ENCODE results near the gene PTPRT. TPM values are rescaled to one million over a fixed set of nuclear protein-coding genes. Genes with fewer than 3 reads are reported as not detected.

The PTPRT gene
- total RNA-seq, 1 experiment from 2014 or later: not detected

GRCh38 chr20:43237651-43238168, 48.0 kb upstream of the PTPRT start:
- TF ChIP-seq EZH2 (IDR thresholded peaks at IDR 0.05; ENCODE audit: low read length, unreplicated experiment) (no peak), EZH2phosphoT487 (IDR thresholded peaks at IDR 0.05; ENCODE audit: borderline replicate concordance, low read length) (no peak), CTCF (conservative IDR thresholded peaks at IDR 0.05; ENCODE audit: low read depth, low read length) (no peak)
- Histone ChIP-seq H3K4me2 (ENCODE audit: low read length) (no peak overlapping the region), H3K4me1 (ENCODE audit: insufficient read depth, low read length) (no peaks in the 10 kb centered on the region), H3K4me3 (ENCODE audit: low read length) (no peak overlapping the region), H3K79me2 (ENCODE audit: low read length) (no peaks in the 10 kb centered on the region), H3K36me3 (ENCODE audit: low read depth, low read length) (no peaks in the 10 kb centered on the region), H3F3A (ENCODE audit: low read length, unreplicated experiment) (no peaks in the 10 kb centered on the region), H3K9ac (ENCODE audit: low read length) (no peak overlapping the region), H4K20me1 (ENCODE audit: low read length) (no peaks in the 10 kb centered on the region), H2AFZ (ENCODE audit: low read length) (no peak overlapping the region), H3K27me3 (ENCODE audit: low read length) (0 out of 2 replicates have a peak, but pooled peaks cover 20% of the 10 kb centered on the region), H3K27ac (ENCODE audit: low read length) (no peak overlapping the region), H3K9me3 (ENCODE audit: low read length) (no peaks in the 10 kb centered on the region), H3K9me2 (replicated peaks; ENCODE audit: low read length) (no peaks in the 10 kb centered on the region)
- ChIA-PET CTCF (no interaction called here), POLR2A (ENCODE audit: unreplicated experiment) (no interaction called here)
- ATAC-seq (no peak), DNase-seq (no peak)
- BruUV-seq (replicated peaks): no TSS peak
- intact Hi-C loops (cut with micrococcal nuclease): no loop called here

GRCh38 chr20:43235998-43236397, 46.3 kb upstream of the PTPRT start:
- CTCF ChIA-PET: no interaction called here

More at GRCh38 chr20:43235998-43236397, 46.3 kb upstream of the PTPRT start:
- H3F3A ChIP-seq (ENCODE audit: low read length, unreplicated experiment): no peaks in the 10 kb centered on the region
- no peaks in the 10 kb centered on the region for H4K20me1 ChIP-seq (ENCODE audit: low read length)
- H3K4me1 ChIP-seq (ENCODE audit: insufficient read depth, low read length): no peaks in the 10 kb centered on the region
- DNase-seq: no peak
- no peaks in the 10 kb centered on the region for H3K9me2 ChIP-seq (replicated peaks; ENCODE audit: low read length)
- no peak for TF ChIP-seq CTCF (conservative IDR thresholded peaks at IDR 0.05; ENCODE audit: low read depth, low read length)
- no peak for TF ChIP-seq EZH2 (IDR thresholded peaks at IDR 0.05; ENCODE audit: low read length, unreplicated experiment)
- TF ChIP-seq EZH2phosphoT487 (IDR thresholded peaks at IDR 0.05; ENCODE audit: borderline replicate concordance, low read length): no peak
- peaks cover 22% of the 10 kb centered on the region; the same call in 1 of the 2 replicates for H3K27me3 ChIP-seq (ENCODE audit: low read length)
- no peaks in the 10 kb centered on the region for H3K79me2 ChIP-seq (ENCODE audit: low read length)
- POLR2A ChIA-PET (ENCODE audit: unreplicated experiment): no interaction called here
- no peak overlapping the region for H2AFZ ChIP-seq (ENCODE audit: low read length)
- no TSS peak for BruUV-seq (replicated peaks)
- intact Hi-C loops (cut with micrococcal nuclease): no loop called here
- no peak overlapping the region for H3K4me2 ChIP-seq (ENCODE audit: low read length)
- no peak for ATAC-seq
- no peaks in the 10 kb centered on the region for H3K9me3 ChIP-seq (ENCODE audit: low read length)
- H3K9ac ChIP-seq (ENCODE audit: low read length): no peak overlapping the region
- no peak overlapping the region for H3K4me3 ChIP-seq (ENCODE audit: low read length)
- H3K36me3 ChIP-seq (ENCODE audit: low read depth, low read length): no peaks in the 10 kb centered on the region
- no peak overlapping the region for H3K27ac ChIP-seq (ENCODE audit: low read length)

Measured in PC-3 (cell line).